Glutamatergic neuron (in vitro differentiated cells): Measurements from ENCODE around the gene TMIGD2. TPM values are rescaled to one million over a fixed set of nuclear protein-coding genes. Genes with fewer than 3 reads are reported as not detected.

Source experiments
- DNase-seq: peaks from one replicate; pipeline ENCODE4 v3.0.0; 2022
- H3K27ac Mint-ChIP-seq: one replicate; pipeline ENCODE4 v1.8.0; 2020; ENCODE audit warnings: mild to moderate bottlenecking, mixed read lengths, inconsistent platforms; ENCODE audit not compliant: unreplicated experiment
- H3K27me3 Mint-ChIP-seq: one replicate; pipeline ENCODE4 v1.8.0; 2020; ENCODE audit warnings: mild to moderate bottlenecking, moderate library complexity, mixed read lengths, inconsistent platforms; ENCODE audit not compliant: unreplicated experiment
- H3K36me3 Mint-ChIP-seq: one replicate; pipeline ENCODE4 v1.8.0; 2020; ENCODE audit warnings: mild to moderate bottlenecking, mixed read lengths, inconsistent platforms; ENCODE audit not compliant: unreplicated experiment
- H3K4me1 Mint-ChIP-seq: one replicate; pipeline ENCODE4 v1.8.0; 2020; ENCODE audit warnings: mild to moderate bottlenecking, low read depth, mixed read lengths, inconsistent platforms; ENCODE audit not compliant: unreplicated experiment
- H3K4me3 Mint-ChIP-seq: one replicate; pipeline ENCODE4 v1.8.0; 2020; ENCODE audit warnings: mild to moderate bottlenecking, mixed read lengths, inconsistent platforms; ENCODE audit not compliant: unreplicated experiment
- H3K9me3 Mint-ChIP-seq: one replicate; pipeline ENCODE4 v1.8.0; 2020; ENCODE audit warnings: mild to moderate bottlenecking, moderate library complexity, mixed read lengths, inconsistent platforms; ENCODE audit not compliant: unreplicated experiment
- total RNA-seq: library from RNA; stranded (reverse); fragmentation: NEBNext Ultra II Directional; extraction: Animal tissue kit (Norgen Biotek cat#: 25700); gene quantifications from one replicate; pipeline ENCODE4 v1.2.1, GENCODE V29; 2021; ENCODE audit not compliant: unreplicated experiment
- TF ChIP-seq, protein P1 (sequence below): fragments of 200-600 bp; sonication (generic); IDR thresholded peaks from one replicate; pipeline ENCODE4 v1.5.0; 2021; ENCODE audit not compliant: partially characterized antibody, unreplicated experiment

The TMIGD2 gene
- total RNA-seq, 1 donor from 2014 or later, result not detected

DNA sequence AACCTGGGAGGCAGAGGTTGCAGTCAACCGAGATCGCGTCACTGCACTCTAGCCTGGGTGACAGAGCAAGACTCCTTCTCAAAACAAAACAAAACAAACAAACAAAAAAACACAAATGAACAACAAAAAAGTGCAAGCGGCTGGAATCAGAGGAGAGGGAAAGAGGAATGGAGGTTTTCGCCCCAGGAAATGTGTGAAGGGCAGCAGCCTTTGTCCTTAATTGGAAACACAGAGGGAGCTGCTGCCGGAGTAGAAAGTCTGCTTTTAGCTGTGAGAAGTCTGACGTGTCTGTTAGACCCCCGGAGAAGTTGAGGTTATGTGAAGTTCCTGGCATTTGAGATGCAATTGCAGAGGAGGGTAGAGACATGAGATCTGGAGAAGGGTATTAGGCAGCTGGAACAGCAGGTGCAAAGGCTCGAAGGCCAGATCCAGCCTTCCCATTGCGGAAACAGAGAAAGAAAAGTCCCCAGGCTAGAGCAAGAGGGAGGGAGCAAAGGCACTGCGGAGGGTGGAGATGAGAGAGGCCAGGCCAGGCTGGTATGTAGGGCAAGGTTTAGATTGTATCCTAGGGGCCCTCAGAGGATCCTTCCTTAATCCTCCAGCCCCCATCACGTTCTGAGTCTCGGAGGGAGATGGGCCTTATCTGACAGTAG lies 473 bp downstream of the TMIGD2 start:
- H3K27me3 Mint-ChIP-seq, result peaks cover 10% of the 10 kb centered on the region
- TF ChIP-seq, protein P1, sequence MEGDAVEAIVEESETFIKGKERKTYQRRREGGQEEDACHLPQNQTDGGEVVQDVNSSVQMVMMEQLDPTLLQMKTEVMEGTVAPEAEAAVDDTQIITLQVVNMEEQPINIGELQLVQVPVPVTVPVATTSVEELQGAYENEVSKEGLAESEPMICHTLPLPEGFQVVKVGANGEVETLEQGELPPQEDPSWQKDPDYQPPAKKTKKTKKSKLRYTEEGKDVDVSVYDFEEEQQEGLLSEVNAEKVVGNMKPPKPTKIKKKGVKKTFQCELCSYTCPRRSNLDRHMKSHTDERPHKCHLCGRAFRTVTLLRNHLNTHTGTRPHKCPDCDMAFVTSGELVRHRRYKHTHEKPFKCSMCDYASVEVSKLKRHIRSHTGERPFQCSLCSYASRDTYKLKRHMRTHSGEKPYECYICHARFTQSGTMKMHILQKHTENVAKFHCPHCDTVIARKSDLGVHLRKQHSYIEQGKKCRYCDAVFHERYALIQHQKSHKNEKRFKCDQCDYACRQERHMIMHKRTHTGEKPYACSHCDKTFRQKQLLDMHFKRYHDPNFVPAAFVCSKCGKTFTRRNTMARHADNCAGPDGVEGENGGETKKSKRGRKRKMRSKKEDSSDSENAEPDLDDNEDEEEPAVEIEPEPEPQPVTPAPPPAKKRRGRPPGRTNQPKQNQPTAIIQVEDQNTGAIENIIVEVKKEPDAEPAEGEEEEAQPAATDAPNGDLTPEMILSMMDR, result no peak
- peaks cover 8% of the 10 kb centered on the region for H3K9me3 Mint-ChIP-seq
- H3K4me3 Mint-ChIP-seq, result peak overlapping the region; percentile 16
- DNase-seq, result no peak
- peaks cover 6% of the 10 kb centered on the region for H3K4me1 Mint-ChIP-seq
- no peak overlapping the region for H3K27ac Mint-ChIP-seq
- no peaks in the 10 kb centered on the region for H3K36me3 Mint-ChIP-seq

DNA sequence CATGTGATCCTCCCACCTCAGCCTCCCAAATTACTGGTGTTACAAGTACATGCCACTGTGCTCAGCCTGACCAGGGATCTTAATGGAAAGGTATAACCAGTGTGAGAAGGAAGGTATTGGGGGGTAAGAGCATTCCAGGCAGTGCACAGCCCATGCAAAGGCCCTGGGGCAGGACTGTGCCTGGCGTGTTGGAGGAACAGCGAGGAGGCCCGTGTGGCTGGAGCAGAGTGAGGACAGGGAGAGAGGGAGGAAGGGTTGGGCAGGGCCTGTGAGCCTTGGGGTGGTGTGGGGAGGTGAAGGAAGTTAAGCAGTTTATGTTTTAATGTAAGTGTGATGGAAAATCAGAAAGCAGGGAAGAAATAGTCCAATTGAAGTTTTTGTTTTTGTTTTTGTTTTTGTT lies 1.6 kb downstream of the TMIGD2 start:
- peaks cover 8% of the 10 kb centered on the region for H3K9me3 Mint-ChIP-seq
- no peak for DNase-seq
- no peak overlapping the region for H3K4me3 Mint-ChIP-seq
- H3K4me1 Mint-ChIP-seq, result peaks cover 7% of the 10 kb centered on the region
- peaks cover 5% of the 10 kb centered on the region for H3K27me3 Mint-ChIP-seq
- no peaks in the 10 kb centered on the region for H3K36me3 Mint-ChIP-seq
- TF ChIP-seq, protein P1, result no peak
- no peak overlapping the region for H3K27ac Mint-ChIP-seq

DNA sequence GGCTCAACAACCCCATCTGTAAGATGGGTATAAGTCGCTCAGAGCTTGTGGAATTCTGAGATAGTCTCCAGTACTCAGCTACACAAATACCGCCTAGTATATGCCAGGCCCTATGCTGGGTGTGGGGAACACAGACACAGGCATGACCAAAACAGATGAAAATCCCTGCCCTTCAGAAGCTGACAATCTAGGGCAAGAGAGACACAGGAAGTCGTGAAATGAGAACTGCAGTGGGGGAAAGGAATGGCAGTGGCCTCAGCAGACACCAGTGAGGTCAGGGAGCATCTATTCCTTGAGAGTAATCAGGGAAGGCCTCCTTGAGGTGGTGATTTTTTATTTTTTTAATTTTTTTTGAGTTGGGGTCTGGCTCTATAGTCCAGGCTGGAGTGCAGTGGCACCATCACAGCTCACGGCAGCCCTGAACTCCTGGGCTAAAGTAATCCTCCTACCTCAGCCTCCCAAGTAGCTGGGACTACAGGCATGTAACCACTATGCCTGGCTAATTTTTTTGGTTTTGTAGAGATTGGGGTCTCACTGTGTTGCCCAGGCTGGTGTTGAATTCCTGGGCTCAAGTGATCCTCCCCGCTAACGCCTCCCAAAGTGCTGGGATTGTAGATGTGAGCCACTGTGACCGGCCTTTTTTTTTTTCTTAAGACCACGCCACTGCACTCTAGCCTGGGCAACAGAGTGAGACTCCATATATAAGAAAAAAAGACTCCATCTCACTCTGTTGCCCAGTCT lies 3.2 kb downstream of the TMIGD2 start:
- TF ChIP-seq, protein P1, result no peak
- Mint-ChIP-seq H3K4me3 (no peak overlapping the region), H3K4me1 (peaks cover 8% of the 10 kb centered on the region), H3K27ac (no peak overlapping the region), H3K9me3 (peaks cover 4% of the 10 kb centered on the region), H3K36me3 (no peaks in the 10 kb centered on the region), H3K27me3 (peaks cover 5% of the 10 kb centered on the region)
- DNase-seq, result no peak

DNA sequence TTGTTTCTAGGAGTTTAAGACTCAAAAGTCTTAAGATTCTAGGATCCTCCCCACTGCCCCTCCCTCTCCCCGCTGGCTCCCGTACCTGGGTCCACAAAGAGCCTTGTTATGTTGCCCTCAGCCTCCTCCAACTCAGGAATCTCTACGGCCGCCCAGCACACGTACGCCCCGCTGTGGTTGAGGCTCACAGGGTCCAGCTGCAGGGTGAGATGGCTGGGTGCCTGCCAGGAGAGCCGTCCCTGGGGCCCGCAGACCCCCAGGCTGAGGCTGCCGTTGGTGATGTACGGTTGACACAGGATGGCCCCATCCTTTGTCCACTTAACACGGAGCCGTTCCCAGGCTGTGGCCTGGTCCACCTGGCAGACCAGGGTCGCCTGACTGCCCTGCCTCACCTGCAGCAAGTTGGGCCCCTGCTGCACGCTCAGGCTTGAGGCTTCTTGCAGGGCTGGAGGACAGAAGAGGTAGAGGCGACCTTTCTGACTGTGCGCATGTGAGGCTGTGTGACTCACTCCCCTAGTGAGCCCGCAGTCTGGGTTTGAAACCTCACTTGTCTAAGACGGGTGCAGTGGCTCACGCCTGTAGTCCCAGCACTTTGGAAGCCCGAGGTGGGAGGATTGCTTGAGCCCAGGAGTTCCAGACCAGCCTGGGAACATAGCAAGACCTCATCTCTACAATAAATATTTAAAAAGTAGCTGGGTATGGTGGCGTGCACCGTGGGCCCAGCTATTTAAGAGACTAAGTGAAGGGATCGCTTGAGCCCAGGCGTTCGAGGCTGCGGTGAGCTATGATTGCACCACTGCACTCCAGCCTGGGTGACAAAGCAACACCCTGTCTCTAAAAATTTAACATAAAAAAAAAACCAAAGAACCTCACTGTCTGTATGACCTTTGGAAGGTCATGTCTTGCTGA lies 4.0 kb downstream of the TMIGD2 start:
- DNase-seq, result no peak
- Mint-ChIP-seq H3K4me1 (peaks cover 8% of the 10 kb centered on the region), H3K36me3 (no peaks in the 10 kb centered on the region), H3K27ac (no peak overlapping the region), H3K9me3 (peaks cover 4% of the 10 kb centered on the region), H3K4me3 (no peak overlapping the region), H3K27me3 (peaks cover 5% of the 10 kb centered on the region)
- TF ChIP-seq, protein P1, result no peak
